ENCODE measurements around the gene GRIK4.

GRCh38 chr11:120571476-120571875 is 59.9 kb downstream of the GRIK4 start:
- TF ChIP-seq CTCF (IDR thresholded peaks at IDR 0.05): no peak
- no peak for TF ChIP-seq EZH2 (IDR thresholded peaks at IDR 0.05; ENCODE audit: borderline replicate concordance, insufficient read depth, low read depth, low read length, poor library complexity, severe bottlenecking)
